ENCODE measurements around the gene DUOXA2.
A peak's percentile ranks its signal among the peaks of the same experiment; 100 is the strongest.
"Not testable (repeated sequence)": the region's sequence is repeated elsewhere in the genome, so short reads cannot be mapped to it uniquely, and the experiment has no call there.

DUOXA2 gene

GRCh38 chr15:45117308-45118130 is 3.4 kb downstream of the DUOXA2 start:
- DNase-seq (ENCODE audit: low spot score) = no peak

- DNase-seq (ENCODE audit: low spot score) = peak; percentile 98
These were observed 4.0 kb downstream of the DUOXA2 start for GRCh38 chr15:45118131-45118588.

GRCh38 chr15:45118996-45119395 is 4.9 kb downstream of the DUOXA2 start:
- no peak for DNase-seq (ENCODE audit: low spot score)

GRCh38 chr15:45120081-45120972 is 6.2 kb downstream of the DUOXA2 start:
- DNase-seq (ENCODE audit: low spot score) = no peak

GRCh38 chr15:45121020-45121419 is 6.9 kb downstream of the DUOXA2 start:
- no peak for DNase-seq (ENCODE audit: low spot score)

GRCh38 chr15:45121706-45122417 is 7.7 kb downstream of the DUOXA2 start:
- no peak for DNase-seq (ENCODE audit: low spot score)

GRCh38 chr15:45122719-45123118 is 8.6 kb downstream of the DUOXA2 start:
- no peak for DNase-seq (ENCODE audit: low spot score)

GRCh38 chr15:45123397-45123796 is 9.3 kb downstream of the DUOXA2 start:
- no peak for DNase-seq (ENCODE audit: low spot score)

- peak; percentile 62 for DNase-seq (ENCODE audit: low spot score)
These were observed 12.5 kb downstream of the DUOXA2 start for GRCh38 chr15:45126535-45127158.

GRCh38 chr15:45128971-45129639 is 15.0 kb downstream of the DUOXA2 start:
- DNase-seq (ENCODE audit: low spot score) = no peak

- DNase-seq (ENCODE audit: low spot score) = no peak
These were observed 15.6 kb downstream of the DUOXA2 start, which contains the start of the genes DUOX1 and DUOXA1 for GRCh38 chr15:45129651-45130129. Gene DUOX1, plus strand, starts transcription at chr15:45129994. Its CDS starts 1,973 bp downstream, at chr15:45131967. Gene DUOXA1, minus strand, starts transcription at chr15:45129879. Its CDS starts 6,865 bp downstream, at chr15:45123014.

GRCh38 chr15:45130291-45131000 is 16.3 kb downstream of the DUOXA2 start:
- no peak for DNase-seq (ENCODE audit: low spot score)

- DNase-seq (ENCODE audit: low spot score) = no peak
These were observed 17.4 kb downstream of the DUOXA2 start for GRCh38 chr15:45131510-45131909.

- no peak for DNase-seq (ENCODE audit: low spot score)
These were observed 18.9 kb downstream of the DUOXA2 start for GRCh38 chr15:45132844-45133560.

GRCh38 chr15:45133561-45133920 is 19.4 kb downstream of the DUOXA2 start:
- no peak for DNase-seq (ENCODE audit: low spot score)

GRCh38 chr15:45134046-45134445 is 19.9 kb downstream of the DUOXA2 start:
- DNase-seq (ENCODE audit: low spot score) = no peak

GRCh38 chr15:45134682-45135604 is 20.8 kb downstream of the DUOXA2 start:
- no peak for DNase-seq (ENCODE audit: low spot score)

- DNase-seq (ENCODE audit: low spot score) = not testable (repeated sequence)
These were observed 21.7 kb downstream of the DUOXA2 start for GRCh38 chr15:45135705-45136377.

Data from HuH-7 (cell line).